ENCODE measurements around the gene LCAT. TPM values are rescaled to one million over a fixed set of nuclear protein-coding genes. Genes with fewer than 3 reads are reported as not detected.

The LCAT gene, protein sequence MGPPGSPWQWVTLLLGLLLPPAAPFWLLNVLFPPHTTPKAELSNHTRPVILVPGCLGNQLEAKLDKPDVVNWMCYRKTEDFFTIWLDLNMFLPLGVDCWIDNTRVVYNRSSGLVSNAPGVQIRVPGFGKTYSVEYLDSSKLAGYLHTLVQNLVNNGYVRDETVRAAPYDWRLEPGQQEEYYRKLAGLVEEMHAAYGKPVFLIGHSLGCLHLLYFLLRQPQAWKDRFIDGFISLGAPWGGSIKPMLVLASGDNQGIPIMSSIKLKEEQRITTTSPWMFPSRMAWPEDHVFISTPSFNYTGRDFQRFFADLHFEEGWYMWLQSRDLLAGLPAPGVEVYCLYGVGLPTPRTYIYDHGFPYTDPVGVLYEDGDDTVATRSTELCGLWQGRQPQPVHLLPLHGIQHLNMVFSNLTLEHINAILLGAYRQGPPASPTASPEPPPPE
- 5.4 TPM for polyA plus RNA-seq (2013, experiment 1 of 2)
- 6.9 TPM for polyA plus RNA-seq (2013, experiment 2 of 2)

DNA sequence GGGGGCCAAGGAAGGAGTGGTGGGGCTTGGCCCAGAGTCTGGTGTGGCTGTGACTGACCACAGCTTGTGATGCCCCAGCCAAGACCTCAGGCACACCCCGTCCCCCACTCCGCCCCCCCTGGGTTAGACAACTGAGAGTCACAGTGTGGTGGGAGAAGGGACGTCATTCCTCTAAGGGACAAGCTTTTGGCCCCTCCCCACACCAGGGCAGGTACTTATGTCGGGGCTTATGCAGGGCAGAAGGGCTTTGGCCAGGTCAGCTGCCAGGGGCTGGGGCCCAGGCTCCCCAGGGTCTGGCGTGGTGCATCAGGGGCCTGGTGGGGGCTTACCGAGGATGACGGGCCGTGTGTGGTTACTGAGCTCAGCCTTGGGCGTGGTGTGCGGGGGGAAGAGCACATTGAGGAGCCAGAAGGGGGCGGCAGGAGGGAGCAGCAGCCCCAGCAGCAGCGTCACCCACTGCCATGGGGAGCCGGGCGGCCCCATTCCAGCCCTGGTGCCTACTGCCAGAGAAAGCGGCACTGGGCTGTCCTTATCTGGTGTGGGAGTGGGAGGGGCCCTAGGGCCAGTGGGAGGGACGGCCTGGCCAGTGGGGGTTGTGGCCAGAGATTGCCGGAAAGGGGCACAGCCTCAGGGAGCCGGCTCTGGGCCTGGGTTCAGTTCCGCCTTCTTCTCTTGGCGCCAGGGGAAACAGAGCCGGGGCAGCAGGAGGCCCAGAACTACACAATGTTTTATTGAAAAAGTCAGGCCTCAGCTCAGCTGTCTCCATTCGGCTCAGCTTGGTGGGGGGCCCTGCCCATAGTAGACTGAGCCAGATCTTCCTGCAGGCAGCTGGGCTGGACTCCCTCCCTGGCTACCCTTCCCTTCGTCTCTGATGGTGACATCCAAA lies at the start of gene LCAT:
Gene LCAT (minus strand): TSS at position 502 of the 886 bp plus-strand sequence. CDS start 19 bp downstream, at position 483.
- Histone ChIP-seq H3K4me1 (ENCODE audit: insufficient read depth, low read length) (no peaks in the 10 kb centered on the region), H3K36me3 (ENCODE audit: insufficient read depth, low read length) (peaks cover 48% of the 10 kb centered on the region), H3K4me3 (ENCODE audit: low read length) (no peak within 1 kb of the TSS), H3K9me3 (ENCODE audit: insufficient read depth, low read depth, low read length) (no peaks in the 10 kb centered on the region), H3K9ac (ENCODE audit: low read depth, low read length) (no peak within 1 kb of the TSS), H3K27ac (ENCODE audit: low read depth, low read length) (no peak within 1 kb of the TSS), H3K27me3 (ENCODE audit: insufficient read depth, low read length) (no peaks in the 10 kb centered on the region)
- WGBS = 86% methylated on average over 23 of the region's 23 CpGs

DNA sequence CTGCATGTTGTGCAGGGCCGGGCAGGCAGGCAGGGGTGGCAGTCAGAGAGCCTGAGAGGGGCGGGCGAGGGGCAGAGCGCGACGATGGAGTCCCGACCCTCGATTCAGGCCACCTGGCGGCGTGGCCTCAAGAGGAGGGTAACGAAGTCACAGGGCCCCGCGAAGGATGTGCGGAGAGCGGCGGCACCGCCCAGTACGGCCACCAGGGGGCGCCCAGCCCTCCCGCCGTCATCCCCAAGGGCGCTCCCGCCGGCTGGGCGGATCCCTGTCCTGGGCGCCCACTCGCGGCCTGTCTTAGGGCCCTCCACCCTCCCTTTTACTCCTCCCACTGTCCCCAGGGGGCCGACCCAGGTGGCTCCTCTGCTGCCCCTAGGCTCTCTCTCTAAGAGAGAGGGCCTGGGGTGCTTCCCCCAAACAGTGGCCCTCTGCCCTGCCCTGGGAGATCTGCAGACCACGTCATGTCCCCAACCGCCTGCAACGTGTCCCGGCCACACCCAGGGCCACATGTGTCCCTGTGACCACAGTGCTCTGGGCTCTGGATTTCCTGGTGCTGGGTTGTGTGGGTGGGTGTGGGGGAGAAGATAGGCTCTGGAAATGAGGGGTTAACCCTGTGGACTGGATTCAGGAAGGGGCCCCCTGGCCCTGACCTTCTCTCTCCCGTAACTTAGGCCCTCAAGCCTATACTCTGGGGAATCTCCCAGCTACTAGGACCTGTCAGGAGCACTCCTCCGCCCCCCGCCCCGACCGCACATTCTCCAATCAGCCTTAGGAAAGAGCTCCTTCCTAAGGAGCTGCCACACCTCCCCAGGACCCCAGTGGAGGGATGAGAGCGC lies 49.5 kb upstream of the LCAT start:
- no peaks in the 10 kb centered on the region for H3K9me3 ChIP-seq (ENCODE audit: insufficient read depth, low read depth, low read length)
- no peak overlapping the region for H3K27ac ChIP-seq (ENCODE audit: low read depth, low read length)
- H3K4me1 ChIP-seq (ENCODE audit: insufficient read depth, low read length) = no peaks in the 10 kb centered on the region
- no peaks in the 10 kb centered on the region for H3K36me3 ChIP-seq (ENCODE audit: insufficient read depth, low read length)
- peaks cover 13% of the 10 kb centered on the region for H3K27me3 ChIP-seq (ENCODE audit: insufficient read depth, low read length)
- no peak overlapping the region for H3K9ac ChIP-seq (ENCODE audit: low read depth, low read length)
- 23% methylated on average over 39 of the region's 39 CpGs for WGBS
- no peak overlapping the region for H3K4me3 ChIP-seq (ENCODE audit: low read length)

DNA sequence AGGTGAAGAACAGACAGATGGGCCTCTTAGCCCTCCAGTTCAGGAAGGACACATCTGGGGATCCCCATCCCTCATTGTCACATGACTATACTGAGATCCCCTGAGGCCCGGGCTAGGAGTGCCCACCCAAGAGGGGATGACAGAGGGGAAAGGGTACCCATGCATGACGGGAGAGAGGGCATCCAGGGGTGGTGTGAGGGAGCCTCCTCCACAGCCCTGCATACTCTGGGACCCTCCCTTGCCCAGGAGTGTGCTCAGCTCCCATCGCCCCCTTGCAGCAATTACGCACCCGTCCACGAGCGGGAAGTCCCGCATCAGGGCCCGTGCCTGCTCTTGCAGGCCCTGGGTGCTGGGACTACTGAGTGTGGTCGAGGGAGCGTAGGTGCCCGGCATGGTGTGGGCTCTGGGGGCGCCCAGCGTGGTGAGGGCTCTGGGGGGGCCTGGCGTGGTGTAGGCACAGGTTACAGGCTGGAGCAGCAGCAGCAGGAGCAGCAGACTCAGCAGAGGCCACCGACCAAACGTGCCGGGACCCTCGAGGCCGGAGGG lies 48.8 kb upstream of the LCAT start:
- 81% methylated on average over 19 of the region's 20 CpGs for WGBS
- no peaks in the 10 kb centered on the region for H3K36me3 ChIP-seq (ENCODE audit: insufficient read depth, low read length)
- H3K4me1 ChIP-seq (ENCODE audit: insufficient read depth, low read length) = no peaks in the 10 kb centered on the region
- H3K27ac ChIP-seq (ENCODE audit: low read depth, low read length) = no peak overlapping the region
- H3K9me3 ChIP-seq (ENCODE audit: insufficient read depth, low read depth, low read length) = no peaks in the 10 kb centered on the region
- H3K9ac ChIP-seq (ENCODE audit: low read depth, low read length) = no peak overlapping the region
- peaks cover 13% of the 10 kb centered on the region for H3K27me3 ChIP-seq (ENCODE audit: insufficient read depth, low read length)
- H3K4me3 ChIP-seq (ENCODE audit: low read length) = no peak overlapping the region

DNA sequence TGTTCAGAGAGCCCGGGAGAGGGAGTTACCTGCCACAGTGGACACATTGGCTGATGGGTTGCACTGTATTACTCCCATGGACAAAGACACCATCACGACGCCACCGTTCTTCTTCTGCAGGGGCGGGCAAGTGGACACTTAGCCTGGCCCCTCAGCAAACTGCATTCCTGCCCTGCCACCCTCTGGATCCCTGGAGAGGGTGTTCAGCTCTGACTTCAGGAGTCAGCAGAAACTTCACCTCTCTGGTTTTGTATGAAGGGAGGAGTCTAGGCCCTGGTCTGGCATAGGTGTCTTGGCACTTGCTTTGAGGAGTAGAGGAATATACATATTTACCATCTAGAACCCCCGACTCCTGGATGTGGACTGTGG lies 46.1 kb upstream of the LCAT start:
- no peak overlapping the region for H3K4me3 ChIP-seq (ENCODE audit: low read length)
- no peak overlapping the region for H3K27ac ChIP-seq (ENCODE audit: low read depth, low read length)
- H3K27me3 ChIP-seq (ENCODE audit: insufficient read depth, low read length) = peaks cover 13% of the 10 kb centered on the region
- WGBS = 92% methylated on average over 6 of the region's 6 CpGs
- no peaks in the 10 kb centered on the region for H3K4me1 ChIP-seq (ENCODE audit: insufficient read depth, low read length)
- H3K9me3 ChIP-seq (ENCODE audit: insufficient read depth, low read depth, low read length) = no peaks in the 10 kb centered on the region
- H3K9ac ChIP-seq (ENCODE audit: low read depth, low read length) = no peak overlapping the region
- H3K36me3 ChIP-seq (ENCODE audit: insufficient read depth, low read length) = no peaks in the 10 kb centered on the region

DNA sequence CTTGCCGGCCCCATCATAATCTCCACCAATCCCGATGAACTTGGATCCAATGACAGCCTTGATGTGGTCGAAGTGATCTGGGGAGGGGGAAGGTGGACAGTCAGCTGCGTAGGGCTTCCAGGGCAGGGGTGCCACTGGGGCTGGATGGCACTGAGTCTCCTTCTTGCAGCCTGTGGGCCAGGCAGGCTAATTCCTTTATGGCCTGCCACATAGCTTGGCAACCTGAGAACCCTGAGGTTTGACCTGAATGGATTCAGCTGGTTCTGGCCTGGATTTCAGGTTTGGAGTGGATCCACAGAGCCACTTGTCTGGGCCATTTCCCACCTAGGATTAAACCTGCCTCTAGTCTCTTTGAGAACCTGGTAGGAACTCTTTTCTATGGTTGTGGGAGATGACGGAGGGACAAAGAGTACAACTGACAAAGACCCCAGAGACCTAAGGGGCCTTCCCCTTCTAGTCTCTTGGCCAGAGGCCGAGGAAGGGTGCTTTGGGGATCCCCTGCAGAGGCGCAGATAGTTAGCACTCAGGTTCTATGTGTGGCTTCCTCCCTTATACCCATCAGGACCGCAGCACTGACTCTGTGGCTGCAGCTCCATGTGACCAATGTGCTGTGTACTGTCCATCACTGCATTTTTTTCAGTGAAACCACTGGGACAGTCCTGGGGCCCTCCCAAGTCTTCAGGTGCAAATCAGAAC lies 45.5 kb upstream of the LCAT start:
- Histone ChIP-seq H3K9me3 (ENCODE audit: insufficient read depth, low read depth, low read length) (no peaks in the 10 kb centered on the region), H3K9ac (ENCODE audit: low read depth, low read length) (no peak overlapping the region), H3K4me1 (ENCODE audit: insufficient read depth, low read length) (no peaks in the 10 kb centered on the region), H3K36me3 (ENCODE audit: insufficient read depth, low read length) (no peaks in the 10 kb centered on the region), H3K27me3 (ENCODE audit: insufficient read depth, low read length) (peaks cover 13% of the 10 kb centered on the region), H3K27ac (ENCODE audit: low read depth, low read length) (no peak overlapping the region), H3K4me3 (ENCODE audit: low read length) (no peak overlapping the region)
- WGBS = 96% methylated on average over 8 of the region's 8 CpGs

DNA sequence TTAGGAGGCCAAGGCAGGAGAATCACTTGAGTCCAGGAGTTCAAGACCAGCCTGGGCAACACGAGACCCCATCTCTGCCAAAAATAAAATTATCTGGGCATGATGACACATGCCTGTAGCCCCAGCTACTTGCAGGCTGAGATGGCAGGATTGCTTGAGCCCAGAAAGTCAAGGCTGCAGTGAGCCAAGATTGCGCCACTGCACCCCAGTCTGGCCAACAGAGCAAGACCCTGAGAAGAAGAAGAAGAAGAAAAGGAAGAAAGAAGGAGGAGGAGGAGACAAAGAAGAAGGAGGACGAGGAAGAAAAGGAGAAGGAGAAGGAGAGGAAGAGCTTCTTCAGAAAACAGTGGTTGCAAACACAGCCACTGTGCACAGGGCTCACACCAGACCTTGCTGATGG lies 44.8 kb upstream of the LCAT start:
- H3K36me3 ChIP-seq (ENCODE audit: insufficient read depth, low read length) = no peaks in the 10 kb centered on the region
- H3K27me3 ChIP-seq (ENCODE audit: insufficient read depth, low read length) = peaks cover 13% of the 10 kb centered on the region
- WGBS = 80% methylated on average over 3 of the region's 3 CpGs
- H3K4me3 ChIP-seq (ENCODE audit: low read length) = no peak overlapping the region
- no peak overlapping the region for H3K9ac ChIP-seq (ENCODE audit: low read depth, low read length)
- H3K9me3 ChIP-seq (ENCODE audit: insufficient read depth, low read depth, low read length) = no peaks in the 10 kb centered on the region
- no peaks in the 10 kb centered on the region for H3K4me1 ChIP-seq (ENCODE audit: insufficient read depth, low read length)
- no peak overlapping the region for H3K27ac ChIP-seq (ENCODE audit: low read depth, low read length)

DNA sequence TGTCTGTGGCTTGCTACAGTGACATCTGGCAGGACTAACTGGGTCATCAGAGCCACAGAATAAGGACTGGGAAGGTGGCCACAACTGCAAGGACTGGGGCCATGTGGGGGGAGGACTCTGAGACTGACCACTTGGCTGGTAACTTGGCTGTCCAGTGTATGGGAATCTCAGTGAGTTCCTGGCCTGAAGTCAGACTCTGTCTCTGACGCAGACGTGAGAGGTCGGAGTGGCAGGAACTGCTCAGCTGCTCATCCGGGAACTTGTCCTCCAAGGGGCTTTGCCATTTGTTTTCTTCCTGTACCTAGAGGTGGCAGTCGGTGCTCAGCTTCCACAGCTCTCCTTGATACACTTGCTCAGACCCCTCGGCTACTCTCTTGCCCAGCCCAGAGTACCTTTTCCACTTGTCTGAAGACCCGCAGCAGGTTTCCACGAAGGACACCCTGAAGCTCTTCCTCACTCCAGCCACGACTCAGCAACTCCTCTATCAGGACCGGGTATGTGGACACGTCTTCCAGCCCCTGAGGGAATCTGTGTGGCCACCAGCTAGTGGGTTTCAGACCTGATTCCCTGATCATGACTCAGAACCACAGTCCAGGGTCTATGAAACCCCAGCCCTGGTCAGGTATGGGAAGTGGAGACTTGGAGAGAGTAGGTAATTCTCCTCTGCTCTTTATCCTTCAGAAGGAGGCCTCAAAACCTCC lies 43.7 kb upstream of the LCAT start:
- Histone ChIP-seq H3K27ac (ENCODE audit: low read depth, low read length) (no peak overlapping the region), H3K4me1 (ENCODE audit: insufficient read depth, low read length) (no peaks in the 10 kb centered on the region), H3K9ac (ENCODE audit: low read depth, low read length) (no peak overlapping the region), H3K36me3 (ENCODE audit: insufficient read depth, low read length) (no peaks in the 10 kb centered on the region), H3K9me3 (ENCODE audit: insufficient read depth, low read depth, low read length) (no peaks in the 10 kb centered on the region), H3K4me3 (ENCODE audit: low read length) (no peak overlapping the region), H3K27me3 (ENCODE audit: insufficient read depth, low read length) (peaks cover 7% of the 10 kb centered on the region)
- WGBS = 89% methylated on average over 11 of the region's 11 CpGs

DNA sequence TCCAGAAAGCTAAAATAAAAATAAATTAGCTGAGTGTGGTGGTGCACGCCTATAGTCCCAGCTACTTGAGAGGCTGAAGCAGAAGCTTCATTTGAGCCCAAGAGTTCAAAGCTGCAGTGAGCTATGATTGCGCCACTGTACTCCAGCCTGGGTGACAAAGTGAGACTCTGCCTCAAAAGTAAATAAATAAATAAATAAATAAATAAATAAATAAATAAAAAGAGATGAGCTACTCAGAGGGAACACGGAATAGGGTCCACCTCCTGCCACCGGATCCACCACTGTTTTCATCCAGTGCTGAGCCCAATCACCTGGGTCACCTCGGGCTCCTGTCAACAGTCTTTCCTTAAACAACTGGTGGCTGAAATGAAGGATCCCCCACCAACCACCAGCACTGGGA lies 43.0 kb upstream of the LCAT start:
- H3K9ac ChIP-seq (ENCODE audit: low read depth, low read length) = no peak overlapping the region
- 94% methylated on average over 4 of the region's 5 CpGs for WGBS
- H3K36me3 ChIP-seq (ENCODE audit: insufficient read depth, low read length) = no peaks in the 10 kb centered on the region
- no peak overlapping the region for H3K4me3 ChIP-seq (ENCODE audit: low read length)
- no peaks in the 10 kb centered on the region for H3K9me3 ChIP-seq (ENCODE audit: insufficient read depth, low read depth, low read length)
- peaks cover under 1% of the 10 kb centered on the region; the same call in 1 of the 2 replicates for H3K27me3 ChIP-seq (ENCODE audit: insufficient read depth, low read length)
- no peaks in the 10 kb centered on the region for H3K4me1 ChIP-seq (ENCODE audit: insufficient read depth, low read length)
- no peak overlapping the region for H3K27ac ChIP-seq (ENCODE audit: low read depth, low read length)

DNA sequence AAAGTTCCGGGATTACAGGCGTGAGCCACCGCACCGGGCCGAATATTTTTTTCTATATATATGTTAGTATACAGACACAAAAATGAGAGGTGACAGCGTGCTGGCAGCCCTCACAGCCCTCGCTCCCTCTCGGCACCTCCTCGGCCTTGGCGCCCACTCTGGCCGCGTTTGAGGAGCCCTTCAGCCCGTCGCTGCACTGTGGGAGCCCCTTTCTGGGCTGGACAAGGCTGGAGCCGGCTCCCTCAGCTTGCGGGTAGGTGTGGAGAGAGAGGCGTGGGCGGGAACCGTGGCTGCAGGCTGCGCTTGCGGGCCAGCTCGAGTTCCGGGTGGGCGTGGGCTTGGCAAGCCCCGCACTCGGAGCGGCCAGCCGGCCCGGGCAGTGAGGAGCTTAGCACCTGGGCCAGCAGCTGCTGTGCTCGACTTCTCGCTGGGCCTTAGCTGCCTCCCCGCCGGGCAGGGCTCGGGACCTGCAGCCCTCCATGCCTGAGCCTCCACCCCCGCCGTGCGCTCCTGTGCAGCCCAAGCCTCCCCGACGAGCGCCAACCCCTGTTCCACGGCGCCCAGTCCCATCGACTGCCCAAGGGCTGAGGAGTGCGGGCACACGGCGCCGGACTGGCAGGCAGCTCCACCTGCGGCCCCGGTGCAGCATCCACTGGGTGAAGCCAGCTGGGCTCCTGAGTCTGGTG lies 38.2 kb upstream of the LCAT start:
- Histone ChIP-seq H3K9me3 (ENCODE audit: insufficient read depth, low read depth, low read length) (no peaks in the 10 kb centered on the region), H3K9ac (ENCODE audit: low read depth, low read length) (no peak overlapping the region), H3K4me1 (ENCODE audit: insufficient read depth, low read length) (no peaks in the 10 kb centered on the region), H3K4me3 (ENCODE audit: low read length) (no peak overlapping the region), H3K36me3 (ENCODE audit: insufficient read depth, low read length) (no peaks in the 10 kb centered on the region), H3K27ac (ENCODE audit: low read depth, low read length) (no peak overlapping the region), H3K27me3 (ENCODE audit: insufficient read depth, low read length) (no peaks in the 10 kb centered on the region)
- 96% methylated on average over 46 of the region's 49 CpGs for WGBS
